RCC 7860 (cell line): ENCODE results near the gene CTNNBL1.
"Not testable (repeated sequence)": the region's sequence is repeated elsewhere in the genome, so short reads cannot be mapped to it uniquely, and the experiment has no call there.

Experiments
- DNase-seq: peaks from one replicate; pipeline ENCODE4 v3.0.0-alpha.2; 2015; ENCODE audit warnings: low spot score
- FAIRE-seq: peaks from 2 replicates; lab custom pipeline; 2012; peaks lifted over from hg19 to GRCh38; lab: Jason Lieb, UNC

Gene CTNNBL1

DNA sequence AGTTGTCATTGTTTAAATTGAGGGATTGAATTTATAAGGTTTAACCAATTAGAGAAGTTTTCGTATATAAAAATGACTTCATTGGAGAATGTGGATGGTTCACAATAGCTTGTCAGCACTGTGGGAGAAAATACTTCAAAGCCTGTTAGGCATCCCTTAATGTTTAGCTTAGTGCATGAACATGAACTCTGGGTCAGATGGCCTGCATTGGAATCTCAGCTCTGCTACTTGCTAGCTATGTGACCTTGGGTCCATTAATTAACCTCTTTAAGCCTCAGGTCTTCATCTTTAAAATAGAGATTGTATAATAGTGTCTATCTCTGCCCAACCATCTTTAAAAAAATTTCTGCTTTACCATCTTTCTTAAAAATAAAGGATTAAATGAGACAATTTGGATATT is 11.1 kb downstream of the CTNNBL1 start:
- no peak for FAIRE-seq
- no peak for DNase-seq

DNA sequence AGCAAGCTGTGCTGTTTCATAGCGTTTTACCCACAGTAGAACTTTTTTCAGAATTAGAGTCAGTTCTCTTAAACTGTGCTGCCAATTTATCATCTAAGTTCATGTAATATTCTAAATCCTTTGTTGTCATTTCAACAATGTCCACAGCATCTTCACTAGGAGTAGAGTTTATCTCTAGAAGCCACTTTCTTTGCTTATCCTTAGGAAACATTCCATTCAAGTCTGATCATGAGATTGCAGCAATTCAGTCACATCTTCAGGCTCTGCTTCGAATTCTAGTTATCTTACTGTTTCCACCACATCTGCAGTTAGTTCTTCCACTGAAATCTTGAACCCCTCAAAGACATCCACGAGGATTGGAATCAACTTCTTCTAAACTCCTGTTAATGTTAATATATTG is 12.5 kb downstream of the CTNNBL1 start:
- FAIRE-seq (no peak), DNase-seq (no peak)

DNA sequence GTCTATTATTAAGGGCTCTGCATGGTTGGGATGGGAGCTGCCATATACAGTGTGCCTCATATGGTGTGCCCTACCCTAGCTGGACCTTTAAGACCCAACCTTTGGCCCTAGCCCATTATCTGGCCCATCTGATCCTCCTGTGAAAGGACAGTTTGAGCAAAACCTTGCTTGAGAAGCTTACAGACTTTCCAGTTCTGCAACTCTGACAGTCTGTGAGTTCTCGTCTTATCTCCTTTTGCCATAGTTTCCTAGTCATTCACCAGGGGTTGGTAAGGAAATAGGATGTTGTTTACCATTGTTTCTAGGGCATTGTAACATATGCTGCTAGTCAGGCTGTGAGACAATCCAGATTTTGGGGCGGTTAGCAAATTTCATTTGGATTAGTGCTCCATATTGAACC is 17.2 kb downstream of the CTNNBL1 start:
- no peak for FAIRE-seq
- no peak for DNase-seq

DNA sequence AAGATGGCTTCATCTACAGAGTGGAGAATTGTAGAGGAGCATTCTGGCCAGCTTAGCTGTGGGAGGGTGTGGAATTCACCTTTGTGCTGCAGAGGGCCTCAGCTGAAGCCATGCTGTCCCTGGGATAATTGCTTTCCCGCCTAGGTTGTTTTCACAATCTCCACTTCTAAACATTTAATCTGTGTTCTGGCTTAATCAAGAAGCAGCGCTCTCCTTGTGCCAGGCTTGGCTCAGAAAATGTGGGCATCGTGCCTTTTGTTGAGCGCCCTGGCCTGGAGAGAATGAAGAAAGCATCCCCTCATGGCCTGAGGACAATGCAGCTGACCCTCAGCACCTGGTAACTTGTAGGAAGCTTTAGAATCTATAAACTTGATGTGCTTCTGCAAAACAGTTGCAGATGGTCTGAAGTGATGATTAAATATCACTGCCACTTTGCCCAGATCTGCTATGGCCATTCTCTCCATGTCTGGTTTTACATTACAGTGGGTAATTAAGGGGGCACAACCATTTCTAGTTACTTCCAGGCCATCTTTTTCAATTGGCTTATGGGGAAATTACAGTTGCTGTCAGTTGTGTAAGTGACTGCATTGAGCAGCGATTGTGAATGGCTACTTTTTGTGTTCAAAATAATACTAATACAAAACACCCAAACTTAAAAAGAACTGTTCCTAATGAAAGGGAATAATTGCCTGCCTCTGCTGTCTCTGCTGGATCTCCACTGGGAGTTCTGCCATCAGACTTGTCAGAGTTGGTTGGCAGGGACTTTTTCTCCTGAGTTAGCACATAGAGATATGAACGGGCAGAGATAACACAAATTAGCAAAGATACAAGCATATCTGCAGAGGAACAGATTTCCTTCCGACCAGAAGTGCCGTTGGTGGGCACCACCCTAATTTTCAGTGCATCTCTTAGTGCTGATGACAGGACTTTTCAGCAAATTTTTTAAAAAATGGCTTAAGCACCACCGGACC is 18.4 kb downstream of the CTNNBL1 start:
- FAIRE-seq: no peak
- no peak for DNase-seq

DNA sequence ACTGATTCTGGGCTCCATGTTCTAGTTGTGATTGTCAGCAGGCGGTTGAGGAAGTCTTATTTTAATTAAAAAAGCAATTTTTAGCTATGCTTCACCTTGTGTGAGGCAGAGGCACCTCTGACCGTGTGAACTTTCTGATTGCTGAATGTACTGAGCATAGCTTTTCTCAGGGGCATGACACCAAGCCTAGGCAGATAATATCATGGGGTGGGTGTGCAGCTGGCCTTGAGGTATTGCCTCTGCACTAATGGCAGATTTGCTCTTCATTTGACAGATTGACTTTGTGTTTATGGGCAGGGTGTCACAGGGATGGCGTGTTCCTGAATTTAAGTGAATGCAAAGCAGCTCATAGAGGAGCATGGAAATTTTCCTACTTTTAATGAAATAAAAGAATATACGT is 19.6 kb downstream of the CTNNBL1 start:
- DNase-seq (no peak), FAIRE-seq (no peak)

DNA sequence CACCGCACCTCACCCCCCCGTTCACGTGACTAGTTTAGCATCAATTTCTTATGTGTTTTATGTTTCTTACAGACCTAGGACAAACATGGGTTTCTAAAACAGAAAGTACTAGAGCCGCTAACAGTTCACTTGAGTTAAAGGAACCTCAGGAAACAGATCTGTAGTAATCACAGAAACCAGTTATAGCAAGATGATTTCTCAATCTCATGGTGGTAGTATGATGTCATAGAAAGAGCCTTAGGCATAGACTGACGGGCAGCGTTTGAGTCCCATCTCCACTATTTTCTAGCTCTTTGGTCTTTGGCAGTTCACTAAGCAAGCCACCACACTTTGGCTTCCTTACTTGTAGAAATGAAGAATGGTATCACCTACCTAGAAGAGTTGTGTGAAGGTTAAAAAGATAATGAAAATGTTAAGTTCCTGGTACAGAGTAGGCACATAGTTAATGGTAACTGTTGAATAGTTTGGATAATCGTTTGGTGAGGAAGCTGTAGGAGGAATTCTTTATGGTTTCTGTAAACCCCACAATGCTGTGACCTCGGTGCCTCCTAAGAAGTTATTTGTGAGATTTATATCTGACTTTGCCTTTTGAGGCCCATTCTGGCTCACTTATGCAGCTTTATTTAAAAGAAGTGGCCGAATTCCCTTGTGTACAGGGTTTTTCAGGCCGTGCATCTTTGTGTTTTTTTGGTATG is 21.3 kb downstream of the CTNNBL1 start:
- no peak for DNase-seq

DNA sequence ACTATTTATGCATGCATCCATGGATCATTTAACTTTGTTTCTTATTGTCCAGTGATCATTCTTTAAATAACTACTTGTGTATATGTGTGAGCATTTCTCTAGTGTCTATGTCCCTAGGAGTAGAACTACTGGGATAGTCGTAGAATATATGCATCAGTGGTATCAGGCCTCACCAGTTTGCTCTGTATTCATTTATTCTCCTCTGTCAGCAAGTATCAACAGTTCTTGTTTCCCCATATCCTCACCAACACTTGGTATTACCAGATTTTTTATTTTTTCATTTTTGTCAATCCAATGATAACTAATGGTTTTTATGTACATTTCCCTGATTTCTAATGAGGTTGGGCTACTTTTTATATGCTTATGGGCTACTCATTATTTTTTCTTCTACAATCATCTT is 27.9 kb downstream of the CTNNBL1 start:
- DNase-seq (no peak), FAIRE-seq (no peak)

More for the DNA sequence above, 21.3 kb downstream of the CTNNBL1 start:
- no peak for FAIRE-seq

DNA sequence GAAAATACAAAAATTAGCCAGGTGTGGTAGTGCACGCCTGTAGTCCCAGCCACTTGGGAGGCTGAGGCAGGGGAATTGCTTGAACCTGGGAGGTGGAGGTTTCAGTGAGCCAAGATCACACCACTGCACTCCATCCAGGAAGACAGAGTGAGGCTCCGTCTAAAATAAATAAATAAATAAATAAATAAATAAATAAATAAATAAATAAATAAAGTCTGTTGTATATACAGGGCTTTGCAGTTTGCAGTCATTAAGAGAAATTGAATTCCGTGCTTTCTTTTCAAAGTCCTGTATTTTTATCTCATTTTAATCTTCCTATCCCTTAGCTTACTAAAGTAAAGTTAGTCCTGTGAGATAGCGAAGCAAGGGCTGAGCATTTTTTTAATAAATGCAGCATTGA is 28.5 kb downstream of the CTNNBL1 start:
- not testable (repeated sequence) for FAIRE-seq, DNase-seq

DNA sequence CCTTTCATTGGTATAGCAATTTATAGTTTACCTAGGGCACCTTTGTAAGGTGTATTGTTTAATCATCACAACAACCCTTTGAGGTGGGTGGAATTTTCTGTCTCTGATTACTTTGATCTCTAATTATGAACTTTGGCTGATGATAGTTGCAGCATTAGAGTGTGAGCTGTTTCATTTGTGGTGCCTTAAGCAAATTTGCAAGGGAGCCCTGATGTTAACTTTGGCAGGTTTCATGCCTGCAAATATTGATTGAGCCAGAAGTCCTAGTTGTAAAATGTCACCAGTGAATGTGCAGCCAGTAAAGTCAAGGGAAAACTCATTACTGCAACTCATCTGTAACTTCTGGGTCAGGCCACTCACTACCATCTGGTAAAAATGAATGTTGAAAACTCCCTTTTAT is 29.8 kb downstream of the CTNNBL1 start:
- no peak for FAIRE-seq

DNA sequence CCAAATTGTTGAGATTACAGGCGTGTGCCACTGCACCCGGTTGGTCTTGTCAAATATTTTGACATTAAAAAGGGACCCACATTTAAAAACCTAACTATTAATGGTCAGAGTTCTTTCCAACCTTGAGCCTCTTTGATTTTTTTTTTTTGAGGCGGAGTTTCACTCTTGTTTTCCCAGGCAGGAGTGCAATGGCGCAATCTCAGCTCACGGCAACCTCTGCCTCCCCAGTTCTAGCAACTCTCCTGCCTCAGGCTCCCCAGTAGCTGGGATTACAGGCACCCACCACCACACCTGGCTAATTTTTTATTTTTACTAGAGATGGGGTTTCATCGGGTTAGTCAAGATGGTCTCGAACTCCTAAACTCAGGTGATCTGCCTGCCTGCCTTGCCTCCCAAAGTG is 31.3 kb downstream of the CTNNBL1 start:
- DNase-seq (no peak), FAIRE-seq (no peak)

More for the DNA sequence above, 29.8 kb downstream of the CTNNBL1 start:
- no peak for DNase-seq

DNA sequence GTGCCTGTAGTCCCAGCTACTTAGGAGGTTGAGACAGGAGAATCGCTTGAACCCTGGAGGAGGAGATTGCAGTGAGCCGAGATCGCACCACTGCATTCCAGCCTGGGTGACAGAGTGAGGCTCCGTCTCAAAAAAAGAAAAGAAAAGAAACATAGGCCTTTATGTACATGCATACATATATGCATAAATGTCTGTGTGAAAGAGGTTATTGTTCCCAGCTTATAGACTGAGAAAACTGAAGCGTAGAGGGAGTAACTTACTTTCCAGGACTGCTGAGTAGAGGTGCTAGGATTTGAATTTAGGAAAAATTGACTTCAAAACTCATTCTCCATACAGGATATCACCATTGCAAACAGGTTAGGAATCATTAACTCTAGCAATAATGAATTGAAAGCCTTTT is 32.0 kb downstream of the CTNNBL1 start:
- no peak for DNase-seq
- no peak for FAIRE-seq

DNA sequence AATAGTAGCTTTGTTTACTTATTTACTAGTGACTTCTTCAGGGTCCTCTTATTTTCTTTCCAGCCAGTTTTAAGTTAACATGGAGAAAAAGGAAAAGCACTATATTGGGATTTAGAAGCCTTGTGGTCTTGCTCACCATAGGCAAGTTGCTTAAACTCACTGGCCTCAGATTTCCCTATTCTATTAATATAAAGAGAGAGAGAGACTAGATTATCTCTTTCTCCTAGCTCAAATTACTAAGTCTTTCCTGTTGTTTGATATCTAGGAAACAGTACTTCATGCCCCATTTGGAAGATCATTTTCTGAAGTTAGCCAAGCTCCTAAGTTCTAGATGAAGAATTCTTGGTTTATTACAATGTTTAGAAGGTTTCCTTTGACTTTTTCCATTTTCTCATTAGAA is 32.5 kb downstream of the CTNNBL1 start:
- no peak for FAIRE-seq

DNA sequence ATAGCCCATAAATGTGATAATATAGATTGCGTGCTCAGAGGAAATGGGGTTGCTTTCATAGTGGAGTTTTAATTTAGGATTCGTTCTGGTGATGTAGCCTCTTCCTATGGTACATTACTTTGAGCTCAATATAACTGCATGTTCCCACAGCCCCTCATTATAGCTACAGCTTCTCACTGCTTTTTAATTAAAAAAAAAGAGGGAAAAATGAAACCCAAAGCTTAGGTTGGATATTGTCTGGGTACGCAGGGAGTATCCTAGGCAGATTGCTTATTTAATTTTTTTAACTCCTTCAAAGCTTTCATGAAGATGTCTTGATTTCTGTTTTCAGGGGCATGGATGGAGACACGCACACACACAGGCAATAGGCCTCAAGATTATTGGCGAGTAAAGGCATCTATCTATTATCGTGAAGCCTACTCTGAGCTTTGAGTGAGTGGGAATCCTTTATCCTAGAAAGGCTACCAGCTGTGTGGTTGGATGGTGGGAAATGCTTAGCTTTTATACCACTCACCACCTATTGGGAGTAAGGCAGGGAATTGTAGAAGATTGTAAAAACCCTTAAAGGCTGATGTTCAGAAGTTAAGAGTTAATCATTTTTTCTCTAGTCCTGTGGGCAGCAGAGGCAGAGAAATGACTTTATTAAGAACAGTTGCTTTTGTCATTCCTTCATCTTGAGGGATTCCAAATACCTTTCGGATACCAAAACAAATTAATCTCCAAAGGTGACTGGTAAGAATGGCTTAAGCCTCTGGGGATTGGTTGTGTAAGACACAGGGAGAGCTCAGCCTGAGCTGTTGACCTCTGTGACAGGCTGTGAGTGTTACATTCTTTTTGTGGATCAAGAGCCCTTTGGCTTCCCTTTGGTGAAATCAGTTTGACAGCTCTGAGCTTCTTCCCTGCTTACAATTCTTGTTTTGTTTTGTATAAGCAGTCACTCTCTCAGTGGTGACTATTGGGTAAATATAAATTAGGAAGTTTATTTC is 33.4 kb downstream of the CTNNBL1 start:
- DNase-seq (no peak), FAIRE-seq (no peak)

More for the DNA sequence above, 32.5 kb downstream of the CTNNBL1 start:
- DNase-seq: no peak

DNA sequence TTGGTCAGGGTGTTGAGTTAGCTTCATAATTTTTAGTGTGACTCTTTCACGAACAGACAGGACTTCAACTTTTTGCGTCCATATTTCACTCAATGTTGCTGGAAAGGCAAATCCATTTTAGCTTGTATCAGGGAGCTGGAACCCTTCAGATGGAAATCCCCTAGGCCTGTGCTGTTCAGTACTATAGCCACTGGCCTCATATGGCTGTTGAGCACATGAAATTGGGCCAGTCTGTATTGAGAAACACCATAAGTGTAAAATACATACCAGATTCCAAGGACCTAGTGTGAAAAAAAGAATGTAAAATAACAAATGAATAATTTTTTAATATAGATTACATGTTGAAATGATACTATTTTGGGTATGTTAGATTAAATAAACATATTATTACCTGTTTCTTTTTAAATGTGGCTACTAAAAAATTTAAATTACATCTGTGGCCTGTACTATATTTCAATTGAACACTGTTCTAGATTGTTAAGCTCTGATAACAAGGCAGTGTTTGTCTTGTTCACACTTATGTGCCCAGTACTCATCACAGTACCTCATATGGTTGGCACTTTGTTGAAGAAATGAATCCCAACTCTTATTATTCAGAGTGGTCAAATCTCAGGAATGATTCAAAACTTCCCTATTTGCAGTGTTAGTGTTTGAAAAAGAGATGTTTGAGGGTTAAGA is 34.3 kb downstream of the CTNNBL1 start:
- DNase-seq: no peak
- FAIRE-seq: no peak

DNA sequence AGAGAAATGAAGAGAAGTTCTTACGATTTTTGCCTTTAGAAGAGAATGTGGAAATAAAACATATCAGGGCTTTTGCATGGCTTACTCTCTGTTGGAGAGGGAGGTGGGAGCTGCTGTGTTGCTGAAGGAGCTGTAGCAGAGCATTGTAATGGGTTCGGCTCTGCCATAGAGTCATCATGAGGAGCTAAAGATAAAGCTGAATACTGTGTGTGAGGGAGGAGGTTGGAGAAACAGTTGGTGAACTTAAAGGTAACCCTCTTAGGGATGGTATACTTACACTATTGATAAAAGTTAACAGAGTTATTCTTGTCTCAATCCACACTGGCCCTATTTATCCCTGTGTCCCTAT is 34.8 kb downstream of the CTNNBL1 start:
- DNase-seq: no peak
- no peak for FAIRE-seq

DNA sequence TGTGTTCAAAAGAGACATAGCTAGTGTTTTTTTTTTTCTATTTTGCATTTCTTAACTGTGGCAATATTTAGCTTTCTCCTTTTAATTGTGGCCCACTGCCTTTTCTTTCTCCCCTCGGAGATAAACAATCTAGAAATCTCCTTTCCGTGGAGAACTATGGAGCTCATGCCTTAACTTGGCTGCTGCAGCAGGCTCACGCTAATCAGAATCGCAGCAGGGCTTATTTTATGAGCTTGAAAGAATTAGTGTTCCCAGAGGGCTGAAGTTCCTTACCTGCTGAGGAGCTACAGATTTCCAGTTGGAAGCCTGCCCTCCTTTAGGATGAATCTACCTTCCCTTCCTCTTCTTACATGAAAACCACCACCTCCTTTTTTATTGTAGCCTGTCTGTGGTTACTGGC is 35.6 kb downstream of the CTNNBL1 start:
- DNase-seq (no peak), FAIRE-seq (no peak)

DNA sequence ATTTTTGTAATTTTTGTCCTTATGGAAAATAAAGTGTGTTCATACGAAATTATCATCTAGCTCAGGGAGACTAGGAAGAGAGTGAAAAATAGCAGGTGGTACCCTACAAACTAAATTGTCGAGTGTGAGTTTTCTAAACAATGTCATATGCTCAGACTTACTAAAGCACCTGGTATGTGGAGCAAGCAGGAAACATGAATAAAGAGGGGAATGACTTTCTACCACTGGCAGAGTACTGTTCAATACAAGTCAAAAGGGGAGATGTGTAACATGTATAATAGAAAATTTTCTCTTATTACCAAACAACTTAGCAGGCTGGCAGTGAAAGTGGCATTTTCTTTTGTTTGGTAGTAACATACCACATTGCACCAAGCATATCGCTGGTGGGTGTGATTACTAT is 36.1 kb downstream of the CTNNBL1 start:
- DNase-seq (no peak), FAIRE-seq (no peak)

DNA sequence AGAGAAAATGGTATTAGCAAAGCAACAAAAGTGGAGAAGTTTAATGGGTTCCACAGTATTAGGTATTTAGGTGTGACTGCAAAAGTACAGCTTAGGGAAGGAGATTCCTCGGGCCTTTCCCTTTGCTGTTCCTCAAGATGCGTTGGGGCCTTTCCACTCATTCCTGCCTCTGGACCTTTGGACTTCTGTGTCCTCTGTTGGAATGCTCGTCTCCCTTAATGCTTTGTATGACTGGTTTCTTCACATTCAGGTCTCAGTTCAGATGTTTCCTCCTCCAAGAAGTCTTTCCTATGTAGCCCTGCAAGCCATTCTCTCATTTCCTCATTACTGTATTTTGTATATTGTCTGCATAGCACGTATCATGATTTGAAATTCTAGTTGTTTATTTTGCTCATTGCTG is 39.6 kb downstream of the CTNNBL1 start:
- DNase-seq: no peak
- FAIRE-seq: no peak

DNA sequence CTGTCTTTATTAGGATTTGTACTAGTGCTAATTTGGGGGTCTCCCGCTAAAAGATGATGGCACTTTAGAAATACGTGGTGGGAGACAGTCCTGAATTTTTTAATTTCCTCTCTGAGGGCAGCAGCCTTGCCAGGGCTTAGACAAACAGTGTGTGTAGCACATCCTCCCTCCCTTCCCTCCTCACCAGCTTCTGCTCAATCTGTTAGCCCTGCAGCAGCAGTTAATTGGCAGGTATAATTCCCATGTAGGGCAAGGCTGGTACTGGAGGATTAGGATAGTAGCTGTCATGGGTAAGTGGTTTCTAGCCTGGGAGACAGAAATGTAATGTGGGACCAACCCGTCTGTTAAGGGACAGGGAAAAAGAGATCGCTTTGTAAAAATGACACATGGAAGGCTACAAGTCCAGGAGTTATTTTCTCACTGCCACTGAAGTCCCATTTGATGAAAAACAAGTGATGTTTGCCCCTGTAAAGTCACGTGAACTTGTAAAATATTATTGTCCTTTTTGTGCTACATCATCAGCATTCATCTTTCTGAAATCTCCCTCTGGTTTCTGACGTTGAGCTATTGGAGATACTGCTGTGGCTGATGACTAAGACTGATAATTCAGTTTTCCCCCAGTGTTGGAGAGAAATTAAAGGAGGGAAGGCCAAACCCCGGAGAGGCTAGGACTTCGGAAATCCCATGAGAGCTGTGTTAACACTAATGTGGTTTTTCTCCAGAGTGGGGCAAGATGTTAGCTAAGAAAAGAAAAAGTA is 40.6 kb downstream of the CTNNBL1 start:
- DNase-seq (no peak), FAIRE-seq (no peak)

DNA sequence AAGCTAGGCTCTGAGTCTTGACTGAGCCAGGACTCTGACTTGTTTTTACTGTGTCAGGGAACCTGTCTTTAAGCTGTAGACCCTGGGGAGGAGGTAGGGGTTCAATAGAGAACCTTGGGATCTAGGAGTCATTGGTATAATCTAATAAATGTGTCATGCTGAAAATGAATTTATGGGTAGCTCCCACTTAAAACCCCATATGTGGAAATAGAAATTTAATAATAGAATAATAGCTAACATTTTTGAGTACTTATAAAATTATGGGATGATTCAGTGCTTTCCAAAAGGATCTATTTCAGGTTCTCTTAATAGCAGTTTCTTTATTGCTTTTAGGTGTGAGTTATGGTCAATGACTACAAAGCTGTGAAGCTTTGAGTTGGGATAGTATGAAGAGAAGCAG is 41.7 kb downstream of the CTNNBL1 start:
- FAIRE-seq (no peak), DNase-seq (no peak)
